CD4-positive, alpha-beta T cell treated with Interleukin-17A for 1 hour (primary cell): ENCODE measurements around the gene GRHL1.

Source experiments
- DNase-seq: peaks from one replicate; pipeline ENCODE4 v3.0.0-alpha.2; 2020

GRHL1 gene

DNA sequence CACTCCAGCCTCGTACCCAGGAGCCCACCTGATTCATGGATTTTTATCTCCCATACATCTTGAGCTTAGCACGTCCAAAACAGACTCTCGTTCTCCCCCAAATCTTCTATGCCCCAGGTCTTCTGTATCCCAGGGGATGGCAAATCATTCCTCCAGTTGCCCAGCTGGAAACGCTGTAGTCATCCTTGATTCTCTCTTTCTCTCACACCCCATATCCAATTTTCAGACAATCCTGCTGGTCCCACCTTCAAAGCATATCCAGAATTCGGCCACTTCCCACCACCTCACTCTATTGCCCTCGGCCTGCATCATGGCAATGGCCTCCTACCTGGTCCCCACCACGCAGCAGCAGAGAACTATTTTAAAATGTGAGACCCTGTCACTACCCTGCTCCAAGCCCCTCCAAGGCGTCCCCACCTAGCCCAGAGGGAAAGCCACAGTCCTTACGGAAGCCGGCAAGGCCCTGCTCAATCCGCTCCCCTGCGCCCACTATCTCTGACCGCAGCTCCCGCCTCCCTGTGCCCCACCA, 1.4 kb upstream of the GRHL1 start:
- DNase-seq: no peak

DNA sequence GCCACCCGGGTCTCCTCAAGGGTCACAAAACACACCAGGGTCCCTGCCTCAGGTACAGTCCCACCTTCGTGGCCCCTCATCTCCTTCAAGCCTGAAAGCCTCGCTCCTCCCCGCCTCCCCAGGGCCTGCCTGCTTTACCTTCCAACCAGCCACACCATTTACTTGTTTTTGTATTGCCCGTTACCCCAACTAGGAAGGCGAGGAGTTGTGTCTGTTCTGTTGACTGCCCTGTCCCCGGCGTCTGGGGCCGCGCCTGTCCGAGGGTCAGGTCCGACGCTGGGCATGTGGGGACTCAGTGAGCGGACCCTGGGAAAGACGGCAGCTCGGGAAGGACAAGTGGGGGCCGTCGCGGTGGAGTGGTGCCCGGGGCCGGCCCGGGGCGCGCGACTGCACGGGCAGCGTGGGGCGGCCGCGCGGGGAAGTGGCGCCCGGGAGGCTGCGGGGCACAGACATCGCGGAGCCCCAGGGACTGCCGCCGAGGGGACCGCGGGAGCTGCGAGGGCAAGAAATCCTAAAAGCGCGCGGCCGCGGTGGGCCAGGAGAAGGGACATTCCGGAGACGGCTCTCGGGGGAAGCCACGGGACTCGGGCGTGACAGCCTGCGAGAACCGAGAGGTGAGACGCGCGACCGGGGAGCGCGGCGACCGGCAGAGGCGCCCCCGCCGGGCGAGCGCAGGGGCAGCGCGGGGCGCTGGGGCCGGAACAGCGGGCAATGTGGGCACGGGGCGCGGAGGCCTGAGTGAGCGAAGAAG, 797 bp upstream of the GRHL1 start:
- DNase-seq: peak; percentile 65

DNA sequence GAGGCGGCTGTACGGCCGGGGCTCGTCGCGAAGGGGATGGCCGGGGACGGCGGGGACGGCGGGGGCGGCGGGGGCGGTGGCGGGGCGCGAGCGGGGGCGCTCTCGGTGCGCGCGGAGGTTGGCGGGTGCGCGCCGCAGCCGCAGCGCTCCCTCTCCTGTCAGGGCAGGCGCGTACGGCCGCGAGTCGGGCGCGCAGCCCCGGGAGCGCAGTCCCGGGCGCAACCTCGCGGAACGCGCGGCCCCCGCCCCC, 296 bp upstream of the GRHL1 start:
- DNase-seq: no peak

DNA sequence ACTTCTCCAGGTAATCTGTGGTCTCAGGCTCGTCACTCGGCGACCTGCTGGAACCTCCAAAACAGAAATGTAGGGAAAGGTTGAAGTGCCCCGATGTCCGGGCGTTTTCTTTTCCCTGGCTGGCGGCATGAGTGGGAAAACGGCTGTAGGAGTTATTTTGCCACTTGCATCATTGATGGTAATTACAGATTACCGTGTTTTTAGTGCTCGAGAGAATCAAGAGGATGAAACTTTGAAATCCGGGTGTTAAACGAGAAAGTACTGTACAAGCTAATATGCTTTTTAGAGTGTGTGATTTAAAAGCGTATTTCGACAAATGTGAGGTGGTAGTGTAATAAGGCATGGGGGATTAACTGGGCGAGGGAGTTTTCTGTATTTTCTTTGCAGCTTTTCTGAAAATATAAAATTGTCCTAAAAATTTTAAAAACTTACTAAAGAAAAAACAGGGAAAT, 819 bp downstream of the GRHL1 start:
- no peak for DNase-seq

DNA sequence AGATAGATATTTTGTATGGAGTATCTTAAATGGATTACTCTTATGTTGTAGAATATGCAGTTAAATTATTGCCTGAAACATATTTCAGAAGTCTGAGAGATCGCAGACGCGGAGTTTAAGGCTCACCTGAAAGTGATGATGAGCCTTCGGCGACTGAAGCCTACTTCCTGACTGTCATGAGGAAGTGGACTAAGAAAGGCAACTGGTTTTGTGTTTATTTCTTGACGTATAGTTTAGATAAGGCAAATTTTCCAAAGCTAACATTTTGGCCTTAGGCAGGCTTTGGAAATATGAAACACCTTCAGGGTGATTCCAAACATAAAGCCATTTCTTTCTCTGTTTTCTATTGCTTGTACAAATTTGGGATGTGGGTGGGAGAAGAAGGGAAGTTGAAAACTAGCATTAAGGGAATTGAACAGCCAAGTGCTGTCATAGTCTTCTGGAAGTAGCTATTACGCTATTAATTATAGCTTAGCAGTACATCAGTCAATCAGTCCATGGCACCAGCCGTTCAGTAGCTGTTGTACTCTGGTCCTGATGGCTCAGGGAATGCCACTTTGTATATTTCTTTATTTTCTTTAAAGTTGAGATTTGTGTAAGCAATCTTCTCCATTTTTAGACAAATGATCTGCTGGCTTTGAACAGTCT, 1.5 kb downstream of the GRHL1 start:
- DNase-seq: no peak

DNA sequence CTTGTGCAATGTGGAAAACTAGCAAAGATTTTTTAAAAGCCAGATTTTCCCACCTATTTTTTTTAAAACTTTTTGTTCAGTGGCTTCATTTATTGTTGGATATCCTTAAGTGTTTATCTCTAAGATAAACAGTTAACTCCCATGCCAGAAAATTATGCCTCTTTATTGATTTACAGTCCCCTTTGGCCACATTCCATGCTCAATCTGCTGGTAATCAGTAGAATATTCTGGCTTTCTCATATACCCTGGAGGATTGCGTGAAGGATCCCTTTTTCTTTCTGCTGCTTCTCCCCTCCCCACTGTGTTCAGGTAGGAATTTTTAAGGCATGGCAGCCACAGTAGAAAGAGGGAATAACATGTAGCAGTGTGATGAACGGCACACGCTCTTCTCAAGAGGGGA, 2.6 kb downstream of the GRHL1 start:
- no peak for DNase-seq

DNA sequence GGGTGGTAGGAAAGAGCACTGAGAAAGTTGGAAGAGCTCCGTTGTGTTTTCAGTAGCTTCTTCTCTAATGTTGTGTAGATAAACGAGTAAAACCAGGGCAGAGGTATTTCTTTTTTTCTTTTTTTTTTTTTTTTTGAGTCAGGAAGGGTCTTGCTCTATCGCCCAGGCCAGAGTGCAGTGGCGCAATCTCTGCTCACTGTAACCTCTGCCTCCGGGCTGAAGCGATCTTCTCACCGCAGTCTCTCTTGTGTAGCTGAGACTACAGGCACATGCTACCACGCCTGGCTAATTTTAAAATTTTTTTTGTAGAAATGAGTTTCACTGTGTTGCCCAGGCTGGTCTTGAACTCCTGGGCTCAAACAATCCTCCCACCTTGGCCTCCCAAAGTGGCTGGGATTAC, 6.6 kb downstream of the GRHL1 start:
- no peak for DNase-seq

DNA sequence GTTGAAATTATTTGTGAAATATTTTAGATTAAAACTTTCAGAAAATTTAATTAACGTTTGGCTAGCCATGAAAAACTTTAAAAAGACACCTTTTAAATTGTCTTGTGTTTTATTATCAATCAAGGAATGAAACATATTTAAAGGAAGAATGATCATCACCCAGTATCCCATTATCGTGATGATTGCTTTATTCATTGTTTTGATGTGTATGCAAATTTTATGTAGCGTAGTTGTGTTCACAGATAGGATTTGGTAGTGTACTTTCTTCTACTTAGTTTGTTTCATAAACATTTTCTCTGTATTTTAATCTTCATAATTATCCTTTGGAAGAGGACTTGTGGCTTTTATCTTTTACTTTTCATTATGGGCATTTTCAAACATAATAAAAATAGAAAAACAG, 7.8 kb downstream of the GRHL1 start:
- DNase-seq: no peak

DNA sequence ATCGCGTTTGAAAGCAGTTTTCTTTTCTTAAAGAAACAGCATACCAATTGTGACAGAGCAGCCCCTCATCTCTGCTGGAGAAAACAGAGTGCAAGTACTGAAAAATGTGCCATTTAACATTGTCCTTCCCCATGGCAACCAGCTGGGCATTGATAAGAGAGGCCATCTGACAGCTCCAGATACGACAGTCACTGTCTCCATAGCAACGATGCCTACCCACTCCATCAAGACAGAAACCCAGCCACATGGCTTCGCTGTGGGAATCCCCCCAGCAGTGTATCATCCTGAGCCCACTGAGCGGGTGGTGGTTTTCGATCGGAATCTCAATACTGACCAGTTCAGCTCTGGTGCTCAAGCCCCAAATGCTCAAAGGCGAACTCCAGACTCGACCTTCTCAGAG, 9.5 kb downstream of the GRHL1 start:
- DNase-seq: no peak

DNA sequence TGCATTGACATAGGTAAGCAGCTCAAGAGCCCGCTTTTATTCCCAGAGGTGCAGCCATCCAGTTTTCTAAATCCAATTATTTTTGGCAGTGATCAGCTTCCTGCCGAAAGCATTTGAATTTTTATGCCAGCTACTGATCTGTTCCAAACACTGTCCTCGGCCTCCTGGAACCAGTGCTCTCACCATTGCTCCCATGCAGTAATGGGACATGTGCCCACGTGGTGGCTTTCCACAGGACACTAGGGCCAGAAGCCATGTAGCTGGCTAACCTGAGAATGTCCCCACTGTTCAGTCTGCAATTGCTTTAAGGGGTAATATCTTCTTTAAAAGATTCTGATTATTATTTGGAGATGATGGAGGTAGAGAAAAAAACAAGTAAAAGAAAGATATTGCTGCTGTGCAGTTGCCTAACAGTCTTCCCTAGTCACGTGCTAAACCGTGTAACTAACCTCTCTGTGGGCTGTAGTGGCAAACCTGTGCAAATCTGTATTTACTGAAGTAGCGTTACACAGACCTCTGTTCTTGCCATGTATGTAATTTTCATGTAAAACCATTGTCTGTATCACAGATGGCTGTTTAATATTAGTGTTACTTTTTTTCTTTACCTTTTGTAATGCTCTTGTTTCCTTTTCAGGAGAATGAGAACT, 13.0 kb downstream of the GRHL1 start:
- DNase-seq: no peak

DNA sequence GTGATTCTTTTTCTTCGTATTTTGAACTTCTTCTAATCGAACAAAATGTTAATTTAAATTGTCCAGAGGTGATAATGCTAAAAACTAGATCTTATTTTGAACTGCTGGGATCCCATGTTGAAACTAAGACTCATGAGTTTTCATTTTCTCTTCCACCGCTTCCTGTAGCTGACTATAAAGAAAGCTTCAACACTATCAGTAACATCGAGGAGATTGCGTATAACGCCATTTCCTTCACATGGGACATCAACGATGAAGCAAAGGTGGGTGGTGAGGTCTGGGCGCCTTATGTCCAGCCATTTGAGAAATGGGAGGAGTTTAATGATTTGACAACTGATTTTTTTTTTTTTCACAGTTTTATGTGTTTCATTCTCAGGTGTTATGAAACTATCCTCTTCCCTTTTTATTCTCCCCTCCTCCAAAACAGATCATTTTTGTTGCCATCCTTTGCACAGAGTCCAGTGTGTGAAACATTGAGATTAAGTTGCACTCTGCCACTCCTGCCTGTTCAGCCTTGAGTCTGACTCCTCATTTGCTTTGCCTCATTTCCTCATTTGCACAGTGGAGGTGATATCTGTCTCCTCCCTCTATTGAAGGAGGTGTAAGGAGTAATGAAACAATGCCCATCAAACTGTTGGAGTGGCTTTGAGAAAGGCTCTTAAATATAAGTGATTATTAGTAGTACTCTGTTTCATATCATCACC, 13.8 kb downstream of the GRHL1 start:
- peak; percentile 27 for DNase-seq

DNA sequence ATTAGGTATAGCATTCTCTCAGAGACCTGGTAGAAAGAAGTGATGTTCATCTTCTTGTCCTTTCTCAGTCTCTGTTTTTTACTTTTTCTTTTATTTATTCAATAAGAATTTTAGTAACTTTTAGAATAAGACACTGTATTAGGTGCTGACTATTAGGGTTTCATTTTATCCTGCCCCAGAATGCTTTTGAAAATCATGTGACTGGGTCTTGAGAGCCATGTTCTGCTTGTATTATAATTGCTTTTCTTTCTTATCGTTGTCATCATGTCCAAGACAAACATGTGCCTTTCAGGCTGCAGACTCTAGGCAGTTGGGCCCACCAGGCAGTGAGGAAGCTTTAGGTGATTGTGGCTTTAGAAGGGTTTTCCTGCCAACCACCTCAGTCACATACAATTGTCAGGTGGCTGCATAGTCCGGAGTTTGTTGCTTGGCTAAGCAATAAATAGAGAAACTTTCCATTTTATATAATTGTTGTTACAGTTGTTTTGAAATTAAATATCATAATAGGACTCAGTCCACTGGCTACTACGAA, 15.1 kb downstream of the GRHL1 start:
- no peak for DNase-seq

DNA sequence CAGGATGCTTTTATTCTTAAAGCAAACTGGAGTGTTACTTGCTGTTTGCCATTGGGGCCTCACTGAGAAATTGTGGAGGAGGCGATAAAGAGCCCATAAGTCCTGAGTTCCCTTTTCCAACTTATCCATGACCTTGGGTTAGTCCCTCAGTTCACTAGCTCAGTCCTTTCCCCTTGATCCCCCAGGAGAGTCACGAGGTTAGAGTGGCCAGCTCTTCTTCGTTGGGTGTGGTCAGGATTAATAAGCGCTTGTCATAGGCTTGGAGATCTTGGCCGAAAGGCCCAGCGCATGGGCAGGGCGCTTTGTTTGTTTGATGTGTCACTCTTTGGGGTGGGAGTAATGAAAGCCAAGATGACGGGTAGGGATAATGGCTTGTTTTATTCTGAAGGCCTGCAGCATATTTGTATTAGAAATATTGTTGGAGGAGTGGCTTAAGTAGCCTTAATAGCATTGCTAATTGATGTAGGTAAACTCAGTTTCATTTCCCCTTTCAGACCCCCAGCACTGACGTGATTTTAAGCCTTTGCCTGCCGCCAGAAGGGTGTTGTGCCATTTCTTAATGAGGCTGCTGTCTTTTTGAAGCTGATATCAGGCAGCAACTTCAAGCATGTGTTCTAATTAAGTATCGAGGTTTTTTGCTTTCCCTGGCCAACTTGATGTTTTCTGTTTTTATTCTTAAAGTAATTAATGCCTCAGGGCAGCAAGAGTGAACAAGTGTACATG, 15.7 kb downstream of the GRHL1 start:
- no peak for DNase-seq

DNA sequence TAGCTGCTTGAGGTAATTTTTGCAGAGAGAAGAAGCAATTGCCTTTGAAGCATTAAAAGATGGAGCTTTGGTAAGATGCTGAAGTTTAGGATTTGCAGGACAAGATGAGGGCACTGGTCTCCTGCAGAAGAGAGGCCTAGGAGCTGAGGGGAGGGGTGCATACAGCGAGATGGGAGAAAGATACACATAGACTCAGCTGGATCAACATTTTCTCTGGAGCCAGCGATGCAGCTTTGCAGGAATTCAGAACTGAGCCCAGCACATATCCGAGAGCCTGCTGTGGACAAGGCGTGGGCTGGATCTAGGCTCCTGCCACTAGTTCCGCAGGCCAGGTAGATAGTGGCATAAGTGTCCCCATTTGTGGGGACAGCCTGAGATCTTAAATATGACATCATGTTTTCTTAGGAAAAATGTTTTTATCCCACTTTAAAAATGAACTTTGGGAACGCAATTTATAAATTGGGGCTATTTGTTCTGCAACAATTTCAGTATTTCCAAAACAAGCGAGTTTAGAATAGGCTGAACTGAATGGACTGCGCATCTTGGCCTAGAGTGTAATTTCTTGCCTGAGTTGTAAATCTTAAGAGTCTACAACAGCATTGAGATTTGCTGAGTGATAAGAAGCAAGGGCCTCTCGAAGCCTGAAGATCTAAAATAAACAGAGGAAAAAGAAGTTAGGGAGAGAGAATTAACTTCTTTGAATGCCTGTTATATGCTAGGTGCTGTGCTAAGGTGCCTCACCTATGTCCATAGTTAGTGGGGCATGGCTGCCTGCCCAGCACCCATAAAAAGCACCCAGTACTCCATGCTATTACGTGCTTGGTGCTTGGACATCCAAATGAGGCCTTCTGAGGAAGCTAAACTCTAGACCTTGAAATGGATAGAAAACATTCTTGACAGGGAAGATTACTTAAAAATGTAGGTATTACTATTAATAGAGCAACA, 17.3 kb downstream of the GRHL1 start:
- no peak for DNase-seq

DNA sequence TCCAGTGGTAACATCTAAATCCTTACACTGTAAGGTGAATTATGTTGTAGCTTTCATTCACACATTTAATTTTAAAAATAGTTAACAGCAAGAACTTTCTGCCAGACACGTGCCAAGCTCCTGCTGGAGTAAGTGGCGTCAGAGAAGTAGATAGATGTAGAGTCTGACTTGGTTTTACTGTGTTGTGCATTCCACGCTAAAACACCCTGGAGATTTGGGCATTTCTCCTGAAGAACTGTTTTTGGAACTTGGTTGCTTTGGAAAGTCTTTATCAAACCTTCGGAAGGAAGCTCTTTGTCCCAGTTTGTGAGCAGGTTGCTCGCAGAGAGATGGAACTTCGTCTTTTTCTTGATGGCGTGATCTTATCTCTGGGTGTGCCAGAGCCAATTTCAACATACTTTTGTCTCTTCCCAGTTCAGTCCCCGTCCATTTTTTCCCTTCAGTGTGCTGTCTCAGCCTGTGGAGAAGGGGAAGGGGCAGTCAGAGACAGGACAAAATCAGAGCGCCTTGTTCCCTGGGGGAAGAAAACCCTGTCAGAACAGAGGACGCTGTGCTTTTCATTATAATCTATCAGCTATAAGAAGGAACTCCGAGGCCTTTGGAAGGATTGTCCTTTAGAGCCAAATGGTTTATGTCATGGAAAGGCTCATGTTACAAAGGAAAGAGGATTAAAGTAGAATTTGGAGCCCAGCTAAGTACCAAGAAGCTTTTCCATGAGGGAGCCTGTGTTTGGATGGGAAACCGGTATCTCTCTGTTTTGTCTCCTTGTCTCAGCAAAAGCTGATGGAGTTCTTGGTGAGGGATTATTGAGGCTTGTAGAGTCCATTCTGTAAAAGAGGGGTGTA, 18.9 kb downstream of the GRHL1 start:
- DNase-seq: no peak

DNA sequence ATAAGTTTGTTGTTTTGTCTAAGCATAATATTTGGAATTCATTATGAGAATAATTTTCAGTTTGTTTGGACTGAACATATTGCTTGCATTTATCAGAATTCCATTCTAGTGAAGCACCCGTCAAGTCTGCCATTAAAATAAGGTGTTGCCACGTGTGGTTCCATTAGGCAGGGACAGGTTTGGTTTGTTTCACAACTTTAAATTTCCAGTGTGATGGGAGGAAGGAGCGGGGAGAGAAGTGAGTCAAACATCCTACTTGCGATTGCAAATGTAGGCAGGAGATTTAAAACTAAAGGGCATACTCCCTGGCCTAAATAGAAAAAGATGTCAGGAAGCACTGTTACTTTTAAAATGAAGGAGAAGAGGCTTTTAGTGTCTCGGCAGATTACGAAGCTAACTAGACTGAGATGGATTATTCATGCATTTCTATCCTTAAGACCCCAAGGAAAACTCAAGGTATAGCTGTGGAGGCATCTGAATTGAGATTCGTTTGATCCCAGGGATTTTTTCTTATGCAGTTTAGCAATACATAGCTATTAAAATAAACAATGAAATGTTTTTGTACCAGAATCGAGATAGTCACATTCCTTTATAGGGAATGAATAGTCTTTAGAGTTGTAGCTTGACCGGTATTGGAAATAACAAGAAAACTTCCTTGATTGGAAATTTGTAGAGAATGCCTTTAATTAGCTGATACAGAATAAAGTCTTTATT, 19.8 kb downstream of the GRHL1 start:
- no peak for DNase-seq

DNA sequence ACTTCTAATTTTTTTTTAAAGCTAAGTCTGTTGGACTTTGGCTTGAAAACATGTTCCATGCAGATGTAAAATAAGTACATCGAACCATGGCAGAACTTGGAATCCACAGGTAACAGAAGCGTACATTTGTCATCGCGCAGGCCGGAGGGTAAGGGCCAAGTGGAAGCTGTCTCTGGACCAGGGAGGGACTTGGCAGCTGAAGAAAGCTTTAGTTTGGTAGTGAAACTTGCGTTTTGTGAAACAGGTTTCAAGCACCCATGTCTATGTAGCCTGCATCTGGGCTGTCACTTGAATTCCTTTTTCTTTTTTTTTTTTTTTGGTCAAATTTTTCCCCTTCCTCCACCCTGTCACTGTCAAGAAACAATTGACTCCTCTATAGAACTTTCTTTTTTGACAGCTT, 20.4 kb downstream of the GRHL1 start:
- no peak for DNase-seq

DNA sequence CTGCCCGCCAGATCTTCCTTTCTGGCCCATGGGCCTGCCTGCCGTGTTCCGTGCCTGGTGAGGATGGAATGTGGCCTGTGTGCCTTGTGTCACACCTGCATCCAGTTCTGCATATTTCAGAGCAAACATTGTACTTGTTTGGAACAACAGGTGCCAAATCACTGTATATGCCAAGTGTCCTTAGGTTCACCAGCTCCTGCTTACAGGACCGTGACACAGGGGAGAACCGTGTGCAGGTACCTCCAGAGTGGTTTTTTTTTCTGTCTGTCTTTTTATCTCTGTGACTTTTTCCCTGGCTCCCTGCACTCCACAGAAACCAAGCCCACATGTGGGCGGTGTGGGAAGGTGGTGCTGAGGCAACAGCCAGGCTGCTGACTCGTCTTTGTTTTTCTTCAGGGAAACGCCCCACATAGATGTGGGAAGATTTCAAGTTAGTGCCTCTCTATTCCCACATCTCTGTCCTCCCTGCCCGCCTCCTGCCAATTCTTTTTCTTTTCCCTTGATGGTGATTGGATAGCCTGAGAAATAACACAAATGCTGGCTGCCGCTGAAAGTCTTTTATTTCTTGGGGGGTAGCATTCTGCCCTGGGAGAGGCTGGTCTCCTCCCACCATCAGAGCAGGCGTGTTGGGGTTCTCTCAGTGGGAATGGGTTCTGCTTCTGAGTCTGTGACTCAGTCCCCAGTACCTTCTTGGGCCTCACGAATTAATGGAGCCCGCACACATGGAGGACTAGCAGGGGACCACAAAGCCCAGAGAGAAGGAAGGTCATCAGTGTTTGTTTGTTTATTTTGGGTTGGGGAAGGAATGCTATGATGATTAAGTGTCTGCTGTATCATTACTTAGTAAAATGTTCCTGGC, 21.4 kb downstream of the GRHL1 start:
- no peak for DNase-seq

DNA sequence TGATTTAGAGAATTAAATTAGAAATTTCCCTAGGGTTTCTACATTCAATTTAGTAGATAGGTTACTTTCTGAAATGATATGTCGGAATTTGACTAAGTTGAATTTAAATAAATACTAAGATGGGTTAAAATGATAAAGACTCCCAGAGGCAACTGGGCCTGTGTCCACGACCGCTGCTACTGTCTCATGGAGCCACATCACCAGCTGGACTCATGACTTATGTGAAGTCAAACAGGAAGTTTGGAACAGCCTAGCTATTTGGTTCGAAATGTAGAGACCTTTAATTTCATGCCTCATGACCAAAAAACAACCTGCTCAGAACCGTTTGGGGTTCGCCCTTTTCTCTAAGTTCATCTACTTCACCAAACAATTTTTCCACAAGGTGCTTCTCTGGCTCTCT, 22.2 kb downstream of the GRHL1 start:
- no peak for DNase-seq
